Cardiac fibroblast (primary cell): ENCODE data around the gene CLDN25.

Experiments used
- DNase-seq, 2 donors: peaks; one replicate each; pipeline versions ENCODE4 v3.0.0 to v3.0.0-alpha.2; 2010; ENCODE audit warnings: low read depth in 2 of 2
- H3K4me3 ChIP-seq, 2 donors: replicated peaks in 1 of 2; 1 replicate in 1 of 2; 2 replicates in 1 of 2; pipeline ENCODE4 v1.5.1; 2011; ENCODE audit warnings: low read depth in 2 of 2, low read length in 2 of 2, mild to moderate bottlenecking in 2 of 2, moderate library complexity in 1 of 2
- TF ChIP-seq, protein P1 (sequence below): IDR thresholded peaks from one replicate; pipeline ENCODE4 v1.5.1; 2011; ENCODE audit warnings: low read depth, mild to moderate bottlenecking, low read length, inconsistent platforms

Gene CLDN25

DNA sequence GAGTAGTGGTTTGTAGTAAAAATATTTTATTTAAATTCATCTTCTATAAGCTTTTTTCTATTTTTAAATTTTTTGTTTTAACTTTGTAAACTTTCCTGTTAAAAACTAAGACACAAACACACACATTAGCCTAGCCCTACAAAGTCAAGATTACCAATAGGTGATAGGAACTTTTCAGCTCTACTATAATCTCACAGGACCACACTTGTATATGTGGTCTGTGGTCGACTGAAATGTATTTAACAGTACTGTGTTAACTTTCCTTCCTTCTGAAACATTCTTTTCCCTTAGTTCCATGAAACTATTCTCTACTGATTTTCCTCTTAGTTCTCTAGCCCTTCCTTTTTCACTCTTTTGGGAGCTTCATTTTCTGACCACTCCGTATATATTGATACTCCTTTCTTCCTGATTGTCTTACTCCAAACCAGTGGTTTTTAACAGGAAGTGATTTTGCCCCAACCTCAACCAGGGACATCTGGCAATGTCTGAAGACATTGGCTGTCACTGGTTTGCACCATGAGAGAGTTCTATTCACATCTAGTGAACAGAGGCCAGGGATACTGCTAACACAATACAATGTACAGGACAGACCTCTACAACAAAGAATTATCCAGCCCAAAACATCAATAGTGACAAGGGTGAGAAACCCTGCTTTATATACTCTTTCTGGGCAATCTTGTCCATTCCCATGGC lies 14.9 kb upstream of the CLDN25 start:
- no peak for DNase-seq
- TF ChIP-seq, protein P1, sequence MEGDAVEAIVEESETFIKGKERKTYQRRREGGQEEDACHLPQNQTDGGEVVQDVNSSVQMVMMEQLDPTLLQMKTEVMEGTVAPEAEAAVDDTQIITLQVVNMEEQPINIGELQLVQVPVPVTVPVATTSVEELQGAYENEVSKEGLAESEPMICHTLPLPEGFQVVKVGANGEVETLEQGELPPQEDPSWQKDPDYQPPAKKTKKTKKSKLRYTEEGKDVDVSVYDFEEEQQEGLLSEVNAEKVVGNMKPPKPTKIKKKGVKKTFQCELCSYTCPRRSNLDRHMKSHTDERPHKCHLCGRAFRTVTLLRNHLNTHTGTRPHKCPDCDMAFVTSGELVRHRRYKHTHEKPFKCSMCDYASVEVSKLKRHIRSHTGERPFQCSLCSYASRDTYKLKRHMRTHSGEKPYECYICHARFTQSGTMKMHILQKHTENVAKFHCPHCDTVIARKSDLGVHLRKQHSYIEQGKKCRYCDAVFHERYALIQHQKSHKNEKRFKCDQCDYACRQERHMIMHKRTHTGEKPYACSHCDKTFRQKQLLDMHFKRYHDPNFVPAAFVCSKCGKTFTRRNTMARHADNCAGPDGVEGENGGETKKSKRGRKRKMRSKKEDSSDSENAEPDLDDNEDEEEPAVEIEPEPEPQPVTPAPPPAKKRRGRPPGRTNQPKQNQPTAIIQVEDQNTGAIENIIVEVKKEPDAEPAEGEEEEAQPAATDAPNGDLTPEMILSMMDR: no peak
- H3K4me3 ChIP-seq: no peak overlapping the region

DNA sequence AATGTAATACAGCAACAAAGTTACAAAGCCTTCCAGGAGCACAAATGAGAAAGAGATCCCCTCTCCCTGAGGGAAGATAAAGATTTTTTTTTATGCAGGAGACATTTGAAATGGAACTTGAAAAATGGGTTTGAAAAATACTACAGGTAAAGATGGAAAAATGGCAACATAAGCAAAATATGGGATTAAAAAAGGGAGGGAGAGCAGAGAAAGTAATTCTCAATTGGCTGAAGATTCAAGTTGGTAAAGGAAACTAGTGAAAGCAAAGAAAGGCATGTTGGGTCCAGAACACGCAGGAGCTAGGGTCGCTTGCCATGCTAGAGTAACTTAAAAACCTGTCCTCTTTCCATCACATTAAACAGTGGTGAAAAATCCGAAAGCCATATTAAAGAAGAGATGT lies 7.6 kb upstream of the CLDN25 start:
- no peak overlapping the region for H3K4me3 ChIP-seq
- no peak for DNase-seq
- TF ChIP-seq, protein P1: no peak

DNA sequence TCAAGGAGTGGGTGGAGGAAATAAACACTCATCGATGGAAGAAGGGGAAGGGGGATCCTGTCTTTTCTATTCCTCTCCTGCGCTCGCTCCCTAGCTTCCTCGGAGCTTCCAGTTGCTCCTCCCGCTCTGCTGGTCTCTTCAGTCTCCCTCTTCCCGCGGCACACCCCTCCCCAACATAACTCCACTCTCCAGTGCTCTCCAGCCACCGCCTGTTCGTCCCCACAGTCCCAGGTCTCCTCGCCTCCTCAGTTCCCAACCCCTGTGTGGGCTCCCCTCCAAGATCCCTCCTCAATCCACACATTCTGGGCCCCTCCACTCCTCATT lies 6.5 kb upstream of the CLDN25 start:
- DNase-seq: peak; percentile 33 to 34
- TF ChIP-seq, protein P1: no peak
- peak overlapping the region; percentile 87 to 97 for H3K4me3 ChIP-seq

DNA sequence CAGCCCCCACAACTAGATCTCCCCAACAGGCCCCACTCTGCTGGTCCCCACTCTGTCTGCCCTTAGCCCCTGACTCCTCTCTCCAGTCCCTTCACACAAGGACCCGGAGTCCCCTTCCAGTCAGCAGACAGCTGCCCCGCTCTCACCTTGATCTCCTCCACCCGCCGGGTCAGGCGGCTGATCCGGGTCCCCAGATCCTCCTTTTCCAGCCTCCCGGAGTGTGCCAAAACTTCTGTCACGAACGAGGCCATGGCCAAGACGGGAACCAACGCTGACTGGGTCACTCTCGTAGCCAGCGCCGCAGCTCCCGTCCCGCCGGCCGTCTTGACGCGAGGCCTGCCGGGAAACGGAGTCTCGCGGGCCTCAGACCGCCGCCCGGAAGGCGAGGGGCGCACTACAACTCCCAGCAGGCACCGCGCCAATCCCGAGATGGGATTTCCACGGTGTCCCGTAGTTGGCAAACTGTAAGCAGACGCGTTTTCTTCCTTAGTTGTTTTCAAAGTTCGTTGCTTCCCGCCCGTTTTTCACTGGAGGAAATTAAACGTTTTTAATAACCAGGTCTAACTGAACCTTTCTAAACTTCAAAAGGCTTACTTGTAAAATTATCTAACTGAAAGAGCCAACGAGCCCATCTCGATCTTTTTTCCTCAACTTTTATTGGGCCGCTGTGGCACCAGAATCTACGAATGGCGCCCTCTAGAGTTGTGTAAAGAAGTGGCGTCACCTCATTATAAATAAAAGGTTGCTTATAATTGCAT lies 6.0 kb upstream of the CLDN25 start, which contains the start of gene ZW10:
ZW10 (minus strand) TSS at position 277 of the 758 bp plus-strand sequence; CDS start at position 251, 26 bp downstream.
- TF ChIP-seq, protein P1: peak; percentile 80
- H3K4me3 ChIP-seq: peak within 1 kb of the TSS; percentile 87 to 97
- peak; percentile 98 for DNase-seq

DNA sequence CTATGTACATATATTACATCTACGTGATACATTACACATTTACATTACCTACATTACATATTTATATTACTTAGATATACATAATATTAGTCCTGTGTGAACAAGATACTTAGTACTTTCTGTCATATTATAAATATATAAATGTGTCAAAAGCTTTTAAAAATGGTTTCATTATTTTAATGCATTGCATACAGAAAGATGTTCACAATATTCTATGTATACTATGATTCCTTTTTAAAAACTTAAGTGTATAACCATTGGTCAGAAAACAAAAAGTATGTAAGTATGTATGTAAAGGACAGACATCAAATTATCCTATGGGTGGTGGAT lies 5.5 kb upstream of the CLDN25 start:
- no peak for DNase-seq
- TF ChIP-seq, protein P1: no peak
- H3K4me3 ChIP-seq: peak overlapping the region; percentile 87 to 97

DNA sequence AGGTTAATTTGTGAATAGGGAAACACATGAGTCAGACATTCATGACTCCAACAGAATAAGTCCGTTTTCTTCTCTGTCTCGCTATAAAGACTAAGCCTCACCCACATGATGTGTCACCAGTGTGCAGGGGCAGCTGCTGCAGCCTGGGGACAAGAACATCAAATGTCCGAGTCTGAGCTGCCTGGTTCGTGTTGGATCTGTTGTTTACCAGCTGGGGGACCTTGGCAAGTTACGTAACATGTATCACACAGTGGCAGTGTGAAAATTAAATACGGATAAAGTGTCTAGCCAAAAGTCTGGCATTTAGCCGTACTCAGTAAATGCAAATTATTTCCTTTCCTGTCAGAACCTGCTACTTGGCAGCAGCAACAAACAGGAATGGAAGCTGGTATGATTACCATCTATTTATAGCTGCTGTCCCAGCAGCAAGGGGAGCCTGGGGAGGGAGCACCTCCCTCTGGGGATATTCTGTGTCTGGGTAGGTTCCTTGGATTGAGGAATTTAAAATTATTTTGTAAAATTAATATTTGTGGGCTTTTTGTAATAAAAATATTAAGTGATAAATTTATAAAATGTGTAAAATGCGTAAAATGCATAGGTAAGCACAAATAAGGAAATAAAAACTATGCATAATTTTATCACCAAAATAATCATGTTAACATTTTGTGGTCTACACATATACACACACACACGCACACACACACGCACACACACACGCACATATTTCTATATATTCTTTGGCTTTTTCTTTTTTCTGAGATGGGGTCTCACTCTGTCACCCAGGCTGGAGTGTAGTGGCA lies 1.3 kb upstream of the CLDN25 start:
- H3K4me3 ChIP-seq: no peak overlapping the region
- TF ChIP-seq, protein P1: no peak
- DNase-seq: peak; percentile 23 to 58
